ENCODE measurements around the gene SULT2A1. TPM values are rescaled to one million over a fixed set of nuclear protein-coding genes. Genes with fewer than 3 reads are reported as not detected.
"Not testable (repeated sequence)": the region's sequence is repeated elsewhere in the genome, so short reads cannot be mapped to it uniquely, and the experiment has no call there.

Gene SULT2A1
- polyA plus RNA-seq, 6 donors from 2014 or later: not detected

DNA sequence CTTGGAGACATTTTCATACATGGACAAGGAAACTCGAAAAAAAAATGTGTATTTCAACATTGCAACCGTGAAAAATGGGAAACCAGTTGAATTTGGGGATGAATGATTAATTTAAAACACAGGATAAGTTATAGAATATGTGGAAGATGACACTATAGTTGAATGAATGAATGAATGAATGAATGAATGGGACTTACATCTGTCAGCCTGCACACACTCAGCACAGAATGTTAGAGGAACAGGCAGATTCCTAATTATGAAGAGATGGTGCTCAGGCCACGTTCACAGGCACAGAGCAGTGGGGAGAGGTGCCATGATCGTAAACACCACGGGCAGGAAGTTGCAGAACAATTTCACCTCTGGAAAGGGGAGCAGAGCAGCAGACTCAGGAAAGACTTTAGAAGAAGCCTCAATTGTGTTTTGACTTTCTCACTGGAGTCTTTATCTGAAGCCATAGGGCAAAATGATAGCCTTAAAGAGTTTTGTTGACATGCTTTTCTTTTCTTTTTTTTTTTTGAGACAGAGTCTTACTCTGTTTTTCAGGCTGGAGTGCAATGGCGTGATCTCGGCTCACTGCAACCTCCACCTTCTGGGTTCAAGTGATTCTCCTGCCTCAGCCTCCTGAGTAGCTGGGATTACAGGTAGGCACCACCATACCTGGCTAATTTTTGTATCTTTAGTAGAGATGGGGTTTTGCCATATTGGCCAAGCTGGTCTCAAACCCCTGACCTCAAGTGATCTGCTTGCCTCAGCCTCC lies 4.9 kb upstream of the SULT2A1 start:
- Mint-ChIP-seq H3K27me3 (peaks cover 15 to 25% (median 18%) of the 10 kb centered on the region in 3 donors), H3K4me1 (no peaks in the 10 kb centered on the region), H3K36me3 (peaks cover 0 to 12% of the 10 kb centered on the region in 2 donors), H3K9me3 (peaks cover 4 to 19% (median 5%) of the 10 kb centered on the region in 7 donors), H3K27ac (no peak overlapping the region), H3K4me3 (no peak overlapping the region)
- DNase-seq: no peak
- no peak for ATAC-seq (ENCODE audit: low read depth in 2 of 2)

DNA sequence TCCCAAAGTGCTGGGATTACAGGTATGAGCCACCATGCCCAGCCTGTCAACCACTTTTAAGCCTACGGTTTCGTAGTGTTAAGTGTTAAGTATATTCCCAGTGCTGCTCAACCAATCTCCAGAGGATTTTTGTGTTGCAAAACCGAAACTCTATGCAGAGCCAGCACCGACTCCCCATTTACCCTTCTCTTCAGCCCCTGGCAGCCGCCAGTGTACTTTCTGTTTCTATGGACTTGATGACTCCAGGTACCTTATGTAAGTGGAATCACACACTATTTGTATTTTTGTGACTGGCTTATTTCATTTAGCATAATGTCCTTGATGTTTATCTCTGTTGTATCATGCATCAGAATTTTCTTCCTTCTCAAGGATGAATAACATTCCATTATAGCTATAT lies 1.1 kb downstream of the SULT2A1 start:
- DNase-seq: no peak
- Mint-ChIP-seq H3K9me3 (peaks cover 0 to 2% (median 0%) of the 10 kb centered on the region in 7 donors), H3K4me1 (no peaks in the 10 kb centered on the region), H3K36me3 (no peaks in the 10 kb centered on the region), H3K27me3 (peaks cover 21 to 37% (median 27%) of the 10 kb centered on the region in 3 donors), H3K27ac (no peak overlapping the region), H3K4me3 (no peak overlapping the region)
- no peak for ATAC-seq (ENCODE audit: low read depth in 2 of 2)

DNA sequence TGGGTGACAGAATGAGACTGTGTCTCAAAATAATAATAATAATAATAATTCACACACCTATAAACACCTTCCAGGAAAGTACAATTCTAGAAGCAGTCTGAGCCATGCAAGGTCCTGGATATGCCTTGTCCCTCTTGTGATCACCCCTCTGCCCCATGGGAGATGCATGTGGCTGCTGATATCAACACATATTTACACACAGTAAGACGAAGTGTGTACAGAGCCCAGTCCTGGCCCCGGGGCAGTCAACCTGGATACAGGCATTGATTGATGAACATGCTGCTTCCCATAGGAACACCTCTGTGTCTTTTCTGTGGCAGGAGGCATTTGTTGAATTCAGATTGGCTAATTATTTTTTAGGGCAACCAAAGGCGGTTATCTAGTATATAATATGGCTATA lies 3.2 kb downstream of the SULT2A1 start:
- H3K27ac Mint-ChIP-seq: no peak overlapping the region
- H3K4me3 Mint-ChIP-seq: no peak overlapping the region
- no peak for ATAC-seq (ENCODE audit: low read depth in 2 of 2)
- peaks cover 2 to 6% (median 3%) of the 10 kb centered on the region in 3 donors for H3K4me1 Mint-ChIP-seq
- H3K9me3 Mint-ChIP-seq: peaks cover 0 to 6% (median 4%) of the 10 kb centered on the region in 7 donors
- peaks cover 14 to 40% (median 32%) of the 10 kb centered on the region in 3 donors for H3K27me3 Mint-ChIP-seq
- H3K36me3 Mint-ChIP-seq: no peaks in the 10 kb centered on the region
- DNase-seq: no peak

GRCh38 chr19:47881757-47882156 lies 4.4 kb downstream of the SULT2A1 start:
- Mint-ChIP-seq H3K36me3 (no peaks in the 10 kb centered on the region), H3K27me3 (peaks cover 14 to 40% (median 29%) of the 10 kb centered on the region in 3 donors), H3K4me3 (no peak overlapping the region), H3K4me1 (peaks cover 2 to 6% (median 3%) of the 10 kb centered on the region in 3 donors), H3K27ac (no peak overlapping the region), H3K9me3 (peaks cover 0 to 6% (median 4%) of the 10 kb centered on the region in 7 donors)
- ATAC-seq (ENCODE audit: low read depth in 2 of 2) (no peak), DNase-seq (no peak)

GRCh38 chr19:47879385-47879784 lies 6.7 kb downstream of the SULT2A1 start:
- DNase-seq; ATAC-seq (ENCODE audit: low read depth in 2 of 2); H3K9me3 Mint-ChIP-seq; H3K4me1 Mint-ChIP-seq; H3K27ac Mint-ChIP-seq; H3K4me3 Mint-ChIP-seq; H3K36me3 Mint-ChIP-seq: not testable (repeated sequence)
- H3K27me3 Mint-ChIP-seq: peaks cover 11 to 37% (median 21%) of the 10 kb centered on the region in 3 donors

DNA sequence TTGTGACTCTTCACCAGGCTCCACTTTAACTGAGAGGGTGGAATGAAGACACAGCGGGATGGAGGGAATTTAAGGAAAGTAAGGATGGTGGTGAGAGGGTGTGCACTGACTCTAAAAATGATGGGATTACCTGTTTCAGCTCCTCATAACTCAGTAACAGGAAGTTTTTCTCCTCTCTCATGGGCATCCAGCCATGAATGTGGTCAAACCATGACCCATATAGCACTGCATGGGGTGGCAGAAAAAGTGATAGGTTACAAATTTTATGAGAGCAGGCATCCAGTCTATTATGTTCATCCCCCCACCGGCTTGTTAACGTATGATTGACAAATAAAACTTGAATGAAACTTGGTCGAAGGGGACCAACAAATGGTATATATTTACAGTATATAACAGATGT lies 7.2 kb downstream of the SULT2A1 start:
- ATAC-seq (ENCODE audit: low read depth in 2 of 2) (no peak), DNase-seq (no peak)
- Mint-ChIP-seq H3K4me3 (peak overlapping the region in 1 of 8 donors; percentile 25), H3K27ac (no peak overlapping the region), H3K36me3 (no peaks in the 10 kb centered on the region), H3K9me3 (peaks cover 0 to 6% (median 4%) of the 10 kb centered on the region in 7 donors), H3K27me3 (peaks cover 16 to 41% (median 21%) of the 10 kb centered on the region in 3 donors), H3K4me1 (peaks cover 2 to 6% (median 3%) of the 10 kb centered on the region in 3 donors)

DNA sequence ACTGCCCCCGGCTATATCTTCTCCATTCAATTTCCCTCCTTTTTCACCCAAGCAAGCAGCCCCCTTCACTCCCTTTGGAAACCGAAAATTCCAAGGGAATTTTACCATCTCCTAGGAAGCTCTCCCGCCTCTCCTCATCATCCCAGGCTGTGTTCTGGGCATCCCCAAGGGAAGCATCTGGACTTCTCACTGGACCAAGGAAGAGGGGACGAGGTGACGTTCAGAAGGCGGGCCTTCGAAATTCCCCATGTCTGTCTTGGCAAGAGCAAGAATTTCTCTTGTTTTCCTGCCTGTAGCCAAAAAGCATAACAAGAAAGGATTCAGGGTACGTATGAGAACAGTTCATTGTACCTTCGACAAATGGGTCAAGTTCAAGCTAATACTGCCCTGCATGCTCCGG lies 20.9 kb downstream of the SULT2A1 start:
- Mint-ChIP-seq H3K27ac (peak overlapping the region in 2 of 6 donors; percentile 15 to 23), H3K27me3 (peaks cover 21 to 39% (median 28%) of the 10 kb centered on the region in 3 donors), H3K4me3 (no peak overlapping the region), H3K9me3 (peaks cover 2 to 9% (median 7%) of the 10 kb centered on the region in 7 donors), H3K36me3 (peaks cover 0 to 8% of the 10 kb centered on the region in 2 donors), H3K4me1 (peaks cover 0 to 8% (median 5%) of the 10 kb centered on the region in 3 donors)
- ATAC-seq (ENCODE audit: low read depth in 2 of 2) (no peak), DNase-seq (no peak)

DNA sequence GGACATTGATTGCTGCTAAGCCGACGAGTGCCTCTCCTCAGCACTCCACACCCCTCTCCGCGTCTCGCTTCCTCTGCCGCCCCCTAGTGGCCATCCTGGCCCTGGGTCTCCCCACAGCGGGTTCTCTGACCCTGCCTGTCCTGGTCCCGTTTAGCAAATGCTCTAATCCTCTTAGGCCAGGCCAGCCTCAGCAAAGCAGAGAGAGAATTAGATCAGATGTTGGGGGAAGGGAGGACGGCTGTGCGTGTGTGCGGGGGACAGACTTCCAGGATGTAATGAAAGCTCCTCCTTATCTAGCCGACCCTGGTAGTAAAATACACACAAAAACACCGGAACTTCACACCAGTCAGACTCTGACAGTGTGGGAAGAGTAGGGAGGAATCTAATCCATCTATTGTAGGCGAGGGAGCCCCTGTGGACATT lies 22.6 kb downstream of the SULT2A1 start:
- no peak overlapping the region for H3K27ac Mint-ChIP-seq

DNA sequence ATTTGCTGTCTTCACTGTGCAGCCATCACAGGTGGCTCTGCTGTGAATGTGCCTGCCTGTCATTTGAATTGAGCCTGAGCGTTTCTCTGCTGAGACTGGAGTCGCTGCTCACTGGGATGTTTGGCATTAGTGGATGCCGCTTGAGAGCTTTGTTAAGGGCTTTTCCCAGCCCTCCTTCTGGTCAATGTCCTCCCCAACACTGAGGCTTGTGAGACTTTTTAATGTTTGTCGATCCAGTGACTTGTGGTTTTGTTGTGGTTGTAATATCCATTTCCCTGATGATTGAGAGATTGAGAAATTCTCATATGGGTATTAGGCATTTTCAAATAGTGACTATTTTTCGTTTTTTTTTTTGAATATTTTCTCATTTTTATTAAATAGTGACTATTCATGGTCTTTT lies 24.5 kb downstream of the SULT2A1 start:
- no peak overlapping the region for H3K27ac Mint-ChIP-seq
- ATAC-seq (ENCODE audit: low read depth in 2 of 2) (no peak), DNase-seq (no peak)
- H3K36me3 Mint-ChIP-seq: peaks cover 0 to 8% of the 10 kb centered on the region in 2 donors
- peak overlapping the region in 1 of 8 donors; percentile 19 for H3K4me3 Mint-ChIP-seq
- peaks cover 0 to 4% (median 0%) of the 10 kb centered on the region in 3 donors for H3K4me1 Mint-ChIP-seq
- peaks cover 24 to 43% (median 35%) of the 10 kb centered on the region in 3 donors for H3K27me3 Mint-ChIP-seq
- peaks cover 2 to 9% (median 7%) of the 10 kb centered on the region in 7 donors for H3K9me3 Mint-ChIP-seq

More for the DNA sequence above, 22.6 kb downstream of the SULT2A1 start:
- Mint-ChIP-seq H3K9me3 (peaks cover 2 to 9% (median 7%) of the 10 kb centered on the region in 7 donors), H3K27me3 (peaks cover 18 to 36% (median 31%) of the 10 kb centered on the region in 3 donors), H3K4me3 (no peak overlapping the region), H3K4me1 (peaks cover 0 to 4% (median 0%) of the 10 kb centered on the region in 3 donors), H3K36me3 (peaks cover 0 to 8% of the 10 kb centered on the region in 2 donors)
- peak; percentile 69 to 77 for ATAC-seq (ENCODE audit: low read depth in 2 of 2)
- DNase-seq: peak; percentile 41

DNA sequence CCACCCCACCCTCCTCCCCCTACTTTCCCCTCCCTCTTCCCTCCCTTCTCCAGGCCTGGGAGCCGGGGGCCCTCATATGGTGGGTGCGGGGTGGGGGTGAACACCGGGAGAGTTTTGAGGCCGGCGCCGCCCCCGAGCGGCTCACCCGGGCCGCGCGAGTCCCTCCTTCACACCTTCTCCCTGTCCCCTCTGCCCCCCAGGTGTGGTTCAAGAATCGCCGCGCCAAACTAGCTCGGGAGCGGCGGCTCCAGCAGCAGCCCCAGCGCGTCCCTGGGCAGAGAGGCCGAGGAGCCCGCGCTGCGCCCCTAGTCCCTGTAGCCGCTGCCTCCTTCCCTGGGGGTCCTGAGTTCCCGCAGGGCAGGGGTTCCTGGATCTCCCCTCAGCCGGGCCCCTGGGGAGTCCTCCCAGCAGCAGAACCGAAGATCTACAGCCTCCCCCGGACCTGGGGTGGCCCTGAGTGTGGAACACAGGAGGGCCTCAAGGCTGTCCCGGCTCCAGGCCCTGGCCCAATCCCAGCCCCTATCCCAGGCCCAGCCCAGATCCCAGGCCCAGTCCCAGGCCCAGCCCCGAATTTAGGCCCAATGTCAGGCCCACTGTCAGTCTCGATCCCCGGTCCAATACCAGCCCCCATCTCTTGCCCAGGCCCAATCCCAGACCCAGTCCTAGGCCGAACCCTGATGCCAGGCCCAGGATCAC lies 25.4 kb downstream of the SULT2A1 start:
- H3K9me3 Mint-ChIP-seq: peaks cover 2 to 9% (median 7%) of the 10 kb centered on the region in 7 donors
- H3K27ac Mint-ChIP-seq: no peak overlapping the region
- ATAC-seq (ENCODE audit: low read depth in 2 of 2) (no peak), DNase-seq (no peak)
- peaks cover 24 to 44% (median 35%) of the 10 kb centered on the region in 3 donors for H3K27me3 Mint-ChIP-seq
- no peak overlapping the region for H3K4me3 Mint-ChIP-seq
- peaks cover 0 to 4% (median 0%) of the 10 kb centered on the region in 3 donors for H3K4me1 Mint-ChIP-seq
- peaks cover 0 to 8% of the 10 kb centered on the region in 2 donors for H3K36me3 Mint-ChIP-seq

- peaks cover 18 to 48% (median 28%) of the 10 kb centered on the region in 3 donors for H3K27me3 Mint-ChIP-seq
- ATAC-seq (ENCODE audit: low read depth in 2 of 2); H3K9me3 Mint-ChIP-seq; H3K27ac Mint-ChIP-seq; H3K4me1 Mint-ChIP-seq; H3K4me3 Mint-ChIP-seq; DNase-seq; H3K36me3 Mint-ChIP-seq: not testable (repeated sequence)
These were observed 26.3 kb downstream of the SULT2A1 start for GRCh38 chr19:47859838-47860237.

GRCh38 chr19:47858646-47859285 lies 27.3 kb downstream of the SULT2A1 start, which contains the start of gene TPRX2:
Gene TPRX2, plus strand, starts transcription at chr19:47859235. Its CDS starts 12 bp downstream, at chr19:47859247.
- H3K9me3 Mint-ChIP-seq; H3K4me1 Mint-ChIP-seq; H3K4me3 Mint-ChIP-seq; ATAC-seq (ENCODE audit: low read depth in 2 of 2); DNase-seq; H3K36me3 Mint-ChIP-seq; H3K27ac Mint-ChIP-seq: not testable (repeated sequence)
- peaks cover 18 to 49% (median 28%) of the 10 kb centered on the region in 3 donors for H3K27me3 Mint-ChIP-seq

- H3K27me3 Mint-ChIP-seq: peaks cover 18 to 49% (median 28%) of the 10 kb centered on the region in 3 donors
- not testable (repeated sequence) for H3K36me3 Mint-ChIP-seq; H3K4me1 Mint-ChIP-seq; H3K27ac Mint-ChIP-seq; H3K4me3 Mint-ChIP-seq; DNase-seq; H3K9me3 Mint-ChIP-seq; ATAC-seq (ENCODE audit: low read depth in 2 of 2)
These were observed 27.9 kb downstream of the SULT2A1 start for GRCh38 chr19:47858231-47858630.
